ENCODE results near the gene NUP214.

The NUP214 gene

GRCh38 chr9:131177898-131178297, 52.5 kb downstream of the NUP214 start:
- WGBS, 2 experiments: 83 to 100% methylated on average over 1 of the region's 1 CpG
- H3K27me3 ChIP-seq (ENCODE audit: control insufficient read depth, insufficient read depth, low read length, poor library complexity, severe bottlenecking): no peaks in the 10 kb centered on the region
- no peak overlapping the region for H3K4me3 ChIP-seq (ENCODE audit: insufficient read depth, low read depth, low read length)
- peaks cover 38% of the 10 kb centered on the region for H3K36me3 ChIP-seq (ENCODE audit: control insufficient read depth, insufficient read depth, low read length)
- no peak overlapping the region for H3K27ac ChIP-seq (ENCODE audit: insufficient read depth, low read depth, low read length, poor library complexity, severe bottlenecking)
- no peaks in the 10 kb centered on the region for H3K9me3 ChIP-seq (ENCODE audit: control insufficient read depth, low read length)
- no peaks in the 10 kb centered on the region for H3K4me1 ChIP-seq (ENCODE audit: control insufficient read depth, insufficient read depth, low read length)

- Histone ChIP-seq H3K4me1 (ENCODE audit: control insufficient read depth, insufficient read depth, low read length) (no peaks in the 10 kb centered on the region), H3K9me3 (ENCODE audit: control insufficient read depth, low read length) (no peaks in the 10 kb centered on the region), H3K4me3 (ENCODE audit: insufficient read depth, low read depth, low read length) (no peak overlapping the region), H3K27ac (ENCODE audit: insufficient read depth, low read depth, low read length, poor library complexity, severe bottlenecking) (no peak overlapping the region), H3K27me3 (ENCODE audit: control insufficient read depth, insufficient read depth, low read length, poor library complexity, severe bottlenecking) (no peaks in the 10 kb centered on the region), H3K36me3 (ENCODE audit: control insufficient read depth, insufficient read depth, low read length) (peaks cover 38% of the 10 kb centered on the region)
- WGBS, 2 experiments: 35 to 42% methylated on average over 4 of the region's 4 CpGs
These were observed 53.0 kb downstream of the NUP214 start for GRCh38 chr9:131178382-131178781.

GRCh38 chr9:131178926-131179325, 53.5 kb downstream of the NUP214 start:
- H3K4me3 ChIP-seq (ENCODE audit: insufficient read depth, low read depth, low read length): no peak overlapping the region
- H3K27ac ChIP-seq (ENCODE audit: insufficient read depth, low read depth, low read length, poor library complexity, severe bottlenecking): no peak overlapping the region
- H3K36me3 ChIP-seq (ENCODE audit: control insufficient read depth, insufficient read depth, low read length): peaks cover 37% of the 10 kb centered on the region
- no peaks in the 10 kb centered on the region for H3K9me3 ChIP-seq (ENCODE audit: control insufficient read depth, low read length)
- no peaks in the 10 kb centered on the region for H3K27me3 ChIP-seq (ENCODE audit: control insufficient read depth, insufficient read depth, low read length, poor library complexity, severe bottlenecking)
- H3K4me1 ChIP-seq (ENCODE audit: control insufficient read depth, insufficient read depth, low read length): no peaks in the 10 kb centered on the region
- WGBS, 2 experiments: 89 to 97% methylated on average over 1 of the region's 1 CpG

- Histone ChIP-seq H3K9me3 (ENCODE audit: control insufficient read depth, low read length) (no peaks in the 10 kb centered on the region), H3K27ac (ENCODE audit: insufficient read depth, low read depth, low read length, poor library complexity, severe bottlenecking) (no peak overlapping the region), H3K4me3 (ENCODE audit: insufficient read depth, low read depth, low read length) (no peak overlapping the region), H3K36me3 (ENCODE audit: control insufficient read depth, insufficient read depth, low read length) (peaks cover 33% of the 10 kb centered on the region), H3K4me1 (ENCODE audit: control insufficient read depth, insufficient read depth, low read length) (no peaks in the 10 kb centered on the region), H3K27me3 (ENCODE audit: control insufficient read depth, insufficient read depth, low read length, poor library complexity, severe bottlenecking) (no peaks in the 10 kb centered on the region)
- WGBS, 2 experiments: 92 to 93% methylated on average over 4 of the region's 4 CpGs
These were observed 54.3 kb downstream of the NUP214 start for GRCh38 chr9:131179561-131180219.

GRCh38 chr9:131180454-131180853, 55.1 kb downstream of the NUP214 start:
- H3K36me3 ChIP-seq (ENCODE audit: control insufficient read depth, insufficient read depth, low read length): peaks cover 27% of the 10 kb centered on the region
- H3K9me3 ChIP-seq (ENCODE audit: control insufficient read depth, low read length): no peaks in the 10 kb centered on the region

GRCh38 chr9:131181091-131181681, 55.8 kb downstream of the NUP214 start:
- Histone ChIP-seq H3K4me3 (ENCODE audit: insufficient read depth, low read depth, low read length) (no peak overlapping the region), H3K27me3 (ENCODE audit: control insufficient read depth, insufficient read depth, low read length, poor library complexity, severe bottlenecking) (no peaks in the 10 kb centered on the region), H3K27ac (ENCODE audit: insufficient read depth, low read depth, low read length, poor library complexity, severe bottlenecking) (no peak overlapping the region), H3K9me3 (ENCODE audit: control insufficient read depth, low read length) (no peaks in the 10 kb centered on the region), H3K36me3 (ENCODE audit: control insufficient read depth, insufficient read depth, low read length) (peaks cover 19% of the 10 kb centered on the region), H3K4me1 (ENCODE audit: control insufficient read depth, insufficient read depth, low read length) (no peaks in the 10 kb centered on the region)
- 84 to 91% methylated on average over 6 of the region's 6 CpGs for WGBS, 2 experiments

More at GRCh38 chr9:131180454-131180853, 55.1 kb downstream of the NUP214 start:
- no peak overlapping the region for H3K4me3 ChIP-seq (ENCODE audit: insufficient read depth, low read depth, low read length)
- H3K27me3 ChIP-seq (ENCODE audit: control insufficient read depth, insufficient read depth, low read length, poor library complexity, severe bottlenecking): no peaks in the 10 kb centered on the region
- 94 to 98% methylated on average over 6 of the region's 6 CpGs for WGBS, 2 experiments
- H3K27ac ChIP-seq (ENCODE audit: insufficient read depth, low read depth, low read length, poor library complexity, severe bottlenecking): no peak overlapping the region
- H3K4me1 ChIP-seq (ENCODE audit: control insufficient read depth, insufficient read depth, low read length): no peaks in the 10 kb centered on the region

GRCh38 chr9:131185924-131186323, 60.5 kb downstream of the NUP214 start:
- H3K27ac ChIP-seq (ENCODE audit: insufficient read depth, low read depth, low read length, poor library complexity, severe bottlenecking): no peak overlapping the region
- 94 to 99% methylated on average over 3 of the region's 3 CpGs for WGBS, 2 experiments
- no peaks in the 10 kb centered on the region for H3K27me3 ChIP-seq (ENCODE audit: control insufficient read depth, insufficient read depth, low read length, poor library complexity, severe bottlenecking)
- no peak overlapping the region for H3K4me3 ChIP-seq (ENCODE audit: insufficient read depth, low read depth, low read length)
- H3K36me3 ChIP-seq (ENCODE audit: control insufficient read depth, insufficient read depth, low read length): peaks cover 13% of the 10 kb centered on the region
- no peaks in the 10 kb centered on the region for H3K4me1 ChIP-seq (ENCODE audit: control insufficient read depth, insufficient read depth, low read length)
- no peaks in the 10 kb centered on the region for H3K9me3 ChIP-seq (ENCODE audit: control insufficient read depth, low read length)

- Histone ChIP-seq H3K36me3 (ENCODE audit: control insufficient read depth, insufficient read depth, low read length) (peaks cover 13% of the 10 kb centered on the region), H3K9me3 (ENCODE audit: control insufficient read depth, low read length) (no peaks in the 10 kb centered on the region), H3K27me3 (ENCODE audit: control insufficient read depth, insufficient read depth, low read length, poor library complexity, severe bottlenecking) (no peaks in the 10 kb centered on the region), H3K4me3 (ENCODE audit: insufficient read depth, low read depth, low read length) (no peak overlapping the region), H3K4me1 (ENCODE audit: control insufficient read depth, insufficient read depth, low read length) (no peaks in the 10 kb centered on the region), H3K27ac (ENCODE audit: insufficient read depth, low read depth, low read length, poor library complexity, severe bottlenecking) (no peak overlapping the region)
- WGBS, 2 experiments: 93 to 94% methylated on average over 4 of the region's 4 CpGs
These were observed 61.2 kb downstream of the NUP214 start for GRCh38 chr9:131186622-131187021.

GRCh38 chr9:131187957-131188356, 62.6 kb downstream of the NUP214 start:
- no peaks in the 10 kb centered on the region for H3K4me1 ChIP-seq (ENCODE audit: control insufficient read depth, insufficient read depth, low read length)
- peaks cover 22% of the 10 kb centered on the region for H3K36me3 ChIP-seq (ENCODE audit: control insufficient read depth, insufficient read depth, low read length)
- no peaks in the 10 kb centered on the region for H3K27me3 ChIP-seq (ENCODE audit: control insufficient read depth, insufficient read depth, low read length, poor library complexity, severe bottlenecking)
- H3K27ac ChIP-seq (ENCODE audit: insufficient read depth, low read depth, low read length, poor library complexity, severe bottlenecking): no peak overlapping the region
- H3K4me3 ChIP-seq (ENCODE audit: insufficient read depth, low read depth, low read length): no peak overlapping the region
- 97 to 100% methylated on average over 3 to 4 of the region's 4 CpGs for WGBS, 2 experiments
- no peaks in the 10 kb centered on the region for H3K9me3 ChIP-seq (ENCODE audit: control insufficient read depth, low read length)

GRCh38 chr9:131188976-131189375, 63.6 kb downstream of the NUP214 start:
- Histone ChIP-seq H3K27me3 (ENCODE audit: control insufficient read depth, insufficient read depth, low read length, poor library complexity, severe bottlenecking) (no peaks in the 10 kb centered on the region), H3K9me3 (ENCODE audit: control insufficient read depth, low read length) (no peaks in the 10 kb centered on the region), H3K36me3 (ENCODE audit: control insufficient read depth, insufficient read depth, low read length) (peaks cover 21% of the 10 kb centered on the region), H3K27ac (ENCODE audit: insufficient read depth, low read depth, low read length, poor library complexity, severe bottlenecking) (no peak overlapping the region), H3K4me3 (ENCODE audit: insufficient read depth, low read depth, low read length) (no peak overlapping the region), H3K4me1 (ENCODE audit: control insufficient read depth, insufficient read depth, low read length) (no peaks in the 10 kb centered on the region)
- whole genome bisulfite sequencing, 2 experiments: 80 to 93% methylated on average over 3 of the region's 3 CpGs

Measured in ectodermal cell (in vitro differentiated cells).